Posterior vena cava (tissue), 2 donors: Measurements from ENCODE around the gene KCNB1. TPM values are rescaled to one million over a fixed set of nuclear protein-coding genes. Genes with fewer than 3 reads are reported as not detected.

Experiments used
- DNase-seq: peaks from one replicate; pipeline ENCODE4 v3.0.0-alpha.2; 2020; ENCODE audit warnings: low spot score
- intact Hi-C, 2 donors: fragments of 100-400 bp; cut with DNase I; formaldehyde crosslinking; loops; one replicate each; pipeline versions ENCODE4 v1.14.1 to v1.14.2; 2022 to 2023
- total RNA-seq, 2 donors: library from RNA; stranded (reverse); fragmentation: NEBNext Ultra II Directional; extraction: Animal tissue kit (Norgen Biotek cat#: 25700); gene quantifications; one replicate each; pipeline ENCODE4 v1.2.1, GENCODE V29; 2021
- donor health status: DM: yes; HTN: yes; CAD: no.
- donor health status: DM: yes; HTN: yes; CAD: no.

The KCNB1 gene
- total RNA-seq, 2 donors from 2014 or later, result 1.6 to 9.7 TPM

DNA sequence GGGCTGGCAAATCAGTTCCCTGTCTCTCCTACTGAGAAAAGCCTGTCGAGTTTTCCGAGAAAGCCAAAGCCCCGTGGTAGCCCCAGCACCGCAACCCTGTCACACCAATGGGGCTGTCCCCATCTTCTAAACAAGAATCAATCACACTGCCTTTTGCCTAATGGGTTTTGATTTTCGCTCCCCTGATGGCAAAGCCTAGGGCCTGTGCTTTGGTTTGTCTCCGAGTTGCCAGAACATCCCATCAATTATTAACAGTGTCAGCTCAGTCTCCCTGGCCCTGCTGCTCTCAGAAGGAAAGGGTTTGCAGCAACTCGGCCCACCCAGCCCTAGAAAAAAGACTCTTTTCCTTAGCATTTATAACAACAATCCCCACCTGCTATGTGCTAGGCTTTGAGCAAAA is 4.2 kb downstream of the KCNB1 start:
- DNase-seq, result no peak
- intact Hi-C loops, result no loop called here

DNA sequence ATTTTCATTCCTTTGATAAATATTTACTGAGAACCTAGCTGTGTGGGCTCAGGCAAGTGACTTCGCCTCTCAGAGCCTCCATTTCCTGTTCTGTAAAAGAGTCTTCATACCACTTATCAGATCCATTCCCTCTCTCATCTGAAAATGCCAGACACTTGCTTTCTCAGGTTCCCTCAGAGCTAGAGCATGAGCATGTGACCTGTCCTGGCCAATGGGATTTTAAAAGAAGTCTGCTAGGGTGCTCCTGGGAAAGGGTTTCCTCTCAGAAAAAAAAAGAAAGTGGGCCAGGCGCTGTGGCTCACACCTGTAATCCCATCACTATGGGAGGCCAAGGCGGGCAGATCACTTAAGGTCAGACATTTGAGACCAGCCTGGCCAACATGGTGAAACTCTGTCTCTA is 5.3 kb downstream of the KCNB1 start:
- intact Hi-C loops, result no loop called here
- DNase-seq, result no peak

GRCh38 chr20:49476016-49476355 is 6.5 kb downstream of the KCNB1 start:
- intact Hi-C loops, result no loop called here
- no peak for DNase-seq

DNA sequence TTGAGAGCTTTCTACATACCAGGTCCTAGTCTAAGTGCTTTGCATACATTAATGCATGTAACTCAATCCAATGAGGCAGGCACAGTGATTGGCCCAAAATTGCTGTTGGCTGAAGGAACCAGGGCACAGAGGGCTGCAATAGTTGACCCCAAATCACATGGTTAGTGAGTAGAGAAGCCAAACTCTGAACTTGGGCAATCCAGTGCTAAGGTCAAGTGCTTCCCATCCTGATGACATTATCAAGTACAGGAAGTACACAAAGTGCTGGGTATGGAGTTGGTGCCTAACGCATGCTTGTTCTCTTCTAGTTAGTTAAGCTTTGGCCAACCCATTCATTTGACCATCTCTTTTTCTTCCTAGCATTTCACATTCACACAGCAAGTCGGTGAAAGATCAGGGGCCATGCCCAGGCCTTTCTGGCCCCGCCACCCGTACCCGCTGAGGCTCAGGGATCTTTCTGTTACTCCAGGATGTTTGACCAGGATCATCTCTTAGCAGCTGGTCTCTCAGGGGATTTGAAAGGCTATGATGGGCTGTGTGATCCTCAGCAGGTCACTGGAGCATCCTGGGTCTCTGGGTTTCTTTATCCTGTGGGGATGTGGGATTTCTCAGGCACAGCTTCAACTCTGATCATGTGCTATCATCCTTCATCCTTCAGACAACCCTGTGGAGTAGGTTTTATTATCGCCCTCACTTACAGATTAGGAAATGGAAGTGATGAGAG is 7.0 kb downstream of the KCNB1 start:
- intact Hi-C loops, result no loop called here
- DNase-seq, result no peak

DNA sequence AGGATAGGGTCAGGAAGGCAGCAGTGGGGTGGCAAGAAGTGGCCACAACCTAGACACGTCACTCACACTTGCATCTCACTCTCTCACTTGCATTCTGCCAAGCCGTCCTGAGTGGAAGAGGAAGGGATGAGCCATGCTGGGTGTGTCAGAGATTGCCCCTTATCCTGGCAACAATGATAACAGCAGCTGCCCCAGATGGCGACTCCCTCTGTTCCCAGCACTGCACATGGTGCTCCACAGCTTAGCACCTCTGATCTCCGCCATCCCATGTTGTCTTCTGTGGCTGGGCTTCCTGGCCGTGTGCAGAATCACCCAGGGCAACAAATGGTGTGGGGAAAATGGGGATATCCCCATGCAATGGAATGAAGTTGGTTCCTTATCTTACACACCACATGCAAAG is 11.1 kb downstream of the KCNB1 start:
- no peak for DNase-seq
- intact Hi-C loops, result no loop called here

- intact Hi-C loops, result no loop called here
Measured at GRCh38 chr20:49470922-49471321, 11.5 kb downstream of the KCNB1 start.

GRCh38 chr20:49469060-49469459 is 13.4 kb downstream of the KCNB1 start:
- intact Hi-C loops, result no loop called here
- no peak for DNase-seq

More at GRCh38 chr20:49470922-49471321, 11.5 kb downstream of the KCNB1 start:
- no peak for DNase-seq

DNA sequence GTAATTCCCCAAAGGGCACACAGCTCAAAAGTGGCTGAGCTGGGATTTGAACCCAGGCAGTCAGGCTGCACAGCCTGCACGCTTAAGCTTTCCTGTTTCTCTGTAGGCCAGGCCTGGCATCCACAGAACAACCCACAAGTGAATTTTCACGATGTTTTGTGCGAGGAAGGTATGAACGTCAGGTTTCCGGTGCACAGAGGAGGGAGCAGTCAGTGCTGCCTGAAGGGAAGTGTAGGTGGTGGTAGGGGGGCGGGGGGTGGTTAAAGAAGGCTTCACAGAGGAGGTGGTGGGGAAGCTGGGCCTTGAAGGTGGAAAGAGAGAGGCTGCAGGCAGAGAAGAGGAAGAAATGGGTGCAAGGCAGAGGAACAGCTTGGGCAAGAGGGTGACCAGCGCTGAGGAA is 14.1 kb downstream of the KCNB1 start:
- intact Hi-C loops, result no loop called here
- peak; percentile 37 for DNase-seq

GRCh38 chr20:49466114-49466912 is 16.2 kb downstream of the KCNB1 start:
- no peak for DNase-seq
- intact Hi-C loops, result no loop called here

DNA sequence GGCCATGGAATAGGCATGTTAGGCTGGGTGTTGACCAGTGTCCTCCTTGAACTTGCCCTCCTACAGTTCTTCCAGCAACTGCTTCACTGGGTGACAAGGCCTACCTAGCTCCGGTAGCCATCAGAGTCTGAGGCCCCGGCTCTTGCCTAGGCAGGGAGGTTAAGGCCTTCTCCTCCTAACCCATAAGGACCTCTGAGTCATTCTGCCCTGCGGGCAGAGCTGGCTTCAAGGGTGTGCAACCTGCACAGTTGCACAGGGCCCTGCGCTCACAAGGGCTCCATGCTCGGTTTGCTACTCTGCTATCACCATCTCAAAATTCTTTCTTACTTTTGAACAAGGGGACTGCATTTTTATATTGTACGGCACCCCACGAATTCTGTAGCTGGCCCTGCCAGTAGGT is 17.9 kb downstream of the KCNB1 start:
- intact Hi-C loops, result no loop called here

GRCh38 chr20:49462626-49463025 is 19.8 kb downstream of the KCNB1 start:
- DNase-seq, result no peak
- intact Hi-C loops, result no loop called here

More for the DNA sequence above, 17.9 kb downstream of the KCNB1 start:
- no peak for DNase-seq

DNA sequence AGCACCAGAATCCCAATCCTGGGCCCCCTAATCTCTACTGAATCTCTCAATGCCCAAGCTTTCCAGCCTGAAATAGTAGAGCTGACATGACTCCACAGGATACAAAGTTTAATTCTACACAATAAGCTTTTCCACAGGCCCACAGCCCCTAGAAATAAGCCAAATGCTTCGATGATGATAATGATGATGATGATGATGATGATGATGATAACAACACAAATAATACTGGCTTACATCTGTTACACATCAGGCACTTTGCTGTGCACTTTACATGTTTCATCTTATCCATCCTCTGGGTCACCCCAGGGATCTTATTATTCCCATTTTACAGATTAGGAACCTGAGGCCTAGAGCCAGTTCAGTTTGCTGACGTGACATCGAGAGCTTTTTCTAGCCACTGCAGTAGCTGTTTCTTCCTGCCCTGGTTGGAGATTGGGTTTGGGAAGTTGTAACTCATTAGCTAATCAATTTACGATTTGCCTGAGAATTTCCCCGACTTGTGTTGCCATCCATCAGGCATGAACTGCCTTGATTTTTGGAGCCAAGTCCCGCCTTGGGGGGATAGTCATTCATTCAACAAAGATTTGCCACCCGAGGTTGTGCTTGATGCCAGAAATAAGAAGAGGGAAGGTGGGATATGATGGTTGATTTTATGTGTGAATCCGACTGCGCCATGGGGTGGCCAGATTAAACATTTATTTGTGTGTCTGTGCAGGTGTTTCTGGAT is 20.4 kb downstream of the KCNB1 start:
- intact Hi-C loops, result loop anchor here in 1 of 2 donors (1.0 kb wide), 1 partner anchor 22 kb away; no protein-coding TSS in a partner anchor

GRCh38 chr20:49460916-49461315 is 21.6 kb downstream of the KCNB1 start:
- intact Hi-C loops, result loop anchor here in 1 of 2 donors (1.0 kb wide), 1 partner anchor 21 kb away; no protein-coding TSS in a partner anchor
- no peak for DNase-seq

More for the DNA sequence above, 20.4 kb downstream of the KCNB1 start:
- no peak for DNase-seq

DNA sequence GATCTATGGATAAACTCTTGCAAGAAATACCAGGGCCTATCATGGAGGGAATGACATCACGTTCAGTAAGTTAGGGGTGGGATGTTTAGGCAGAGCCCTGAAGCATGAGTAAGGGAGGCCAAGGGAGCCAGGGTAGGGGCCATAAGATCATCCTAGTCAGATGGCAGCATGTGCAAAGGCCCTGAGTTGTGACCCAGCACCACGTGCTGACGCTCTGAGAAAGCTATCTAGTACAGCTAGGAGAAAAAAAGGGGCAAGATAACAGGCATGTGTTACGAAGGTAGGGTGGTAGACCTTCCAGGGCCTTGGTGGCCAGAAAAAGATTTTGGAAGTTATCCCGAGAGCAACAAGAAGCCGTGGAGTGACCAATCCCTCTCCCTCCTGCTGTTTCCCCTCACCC is 22.3 kb downstream of the KCNB1 start:
- no peak for DNase-seq
- intact Hi-C loops, result no loop called here

DNA sequence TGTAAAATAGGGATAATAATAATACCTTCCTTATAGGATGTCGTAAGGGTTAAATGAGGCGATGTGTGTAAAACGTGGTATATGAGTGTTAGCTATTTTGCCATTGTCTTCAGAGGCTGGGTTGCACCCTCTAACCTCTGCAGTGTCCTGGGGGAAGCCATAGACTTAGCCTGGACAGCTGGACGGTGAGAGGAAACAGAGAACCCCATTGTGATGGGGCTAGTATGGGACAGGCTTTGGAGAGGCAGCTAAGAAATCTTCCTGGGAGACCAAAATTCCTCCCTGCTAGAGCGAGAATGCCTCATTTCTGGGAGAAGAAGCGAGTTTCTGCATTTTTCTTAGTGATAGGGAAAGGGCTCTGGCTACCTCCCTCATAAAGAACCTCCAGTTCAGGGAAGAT is 22.8 kb downstream of the KCNB1 start:
- intact Hi-C loops, result no loop called here
- no peak for DNase-seq

GRCh38 chr20:49457444-49457843 is 25.0 kb downstream of the KCNB1 start:
- no peak for DNase-seq
- intact Hi-C loops, result no loop called here

DNA sequence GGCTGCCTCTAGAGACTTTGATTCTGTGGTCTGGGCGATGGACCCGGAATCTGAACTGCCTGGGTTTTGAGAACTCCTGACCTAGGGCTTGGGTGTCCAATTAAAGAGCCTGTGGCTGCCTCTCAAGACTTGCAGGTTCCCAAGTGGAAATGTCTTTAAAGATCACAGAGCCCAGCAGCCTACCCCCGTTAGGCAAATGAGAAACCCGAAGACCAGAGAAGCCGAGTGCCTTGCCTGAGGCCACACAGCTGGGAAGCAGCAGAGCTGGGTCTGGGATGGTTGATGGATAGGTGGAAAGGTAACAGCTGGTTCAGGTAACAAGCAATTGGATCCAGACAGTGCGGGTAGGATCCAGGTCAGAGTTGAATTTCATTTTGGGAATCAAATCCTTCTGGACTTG is 25.8 kb downstream of the KCNB1 start:
- no peak for DNase-seq
- intact Hi-C loops, result no loop called here

DNA sequence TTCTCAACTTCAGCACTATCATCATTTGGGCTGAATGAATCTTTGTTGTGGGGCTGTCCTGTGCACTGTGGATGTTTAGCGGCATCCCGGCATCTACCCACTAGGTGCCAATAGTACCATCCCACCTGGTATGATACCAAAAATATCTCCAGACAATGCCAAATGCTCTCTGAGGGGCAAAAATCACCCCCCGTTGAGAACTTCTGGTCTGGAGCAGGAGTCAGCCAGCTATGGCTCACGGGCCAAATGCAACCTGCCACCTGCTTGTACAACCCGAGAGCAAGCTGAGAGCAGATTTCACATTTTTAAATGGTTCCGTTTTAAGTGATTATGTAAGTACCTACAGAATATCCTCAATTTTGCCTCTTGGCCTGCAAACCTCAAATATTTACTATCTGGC is 26.8 kb downstream of the KCNB1 start:
- intact Hi-C loops, result no loop called here

DNA sequence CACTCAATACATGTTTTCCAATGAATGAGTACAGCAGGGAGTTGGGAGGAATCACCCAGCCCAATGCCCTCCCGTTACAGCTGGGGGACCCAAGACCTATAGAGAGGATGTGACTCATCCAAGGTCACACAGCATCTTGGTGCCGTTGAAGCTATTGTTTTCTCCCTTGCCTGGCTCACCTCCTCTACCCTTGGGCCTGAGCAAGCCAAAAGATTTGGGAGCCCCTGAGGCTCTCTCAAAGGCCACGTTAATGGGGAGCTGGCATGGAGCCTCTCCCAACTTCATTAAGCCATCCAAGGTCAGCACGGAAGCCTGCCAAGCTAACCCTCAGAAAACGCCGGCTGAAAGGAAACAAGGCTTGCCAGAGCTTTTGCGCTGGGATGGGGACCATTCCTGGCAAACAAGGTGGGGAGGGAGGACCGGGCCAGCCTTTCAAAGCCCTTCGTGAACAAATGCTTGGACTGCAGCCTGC is 30.4 kb downstream of the KCNB1 start:
- intact Hi-C loops, result no loop called here
- peak; percentile 79 for DNase-seq

More for the DNA sequence above, 26.8 kb downstream of the KCNB1 start:
- no peak for DNase-seq

DNA sequence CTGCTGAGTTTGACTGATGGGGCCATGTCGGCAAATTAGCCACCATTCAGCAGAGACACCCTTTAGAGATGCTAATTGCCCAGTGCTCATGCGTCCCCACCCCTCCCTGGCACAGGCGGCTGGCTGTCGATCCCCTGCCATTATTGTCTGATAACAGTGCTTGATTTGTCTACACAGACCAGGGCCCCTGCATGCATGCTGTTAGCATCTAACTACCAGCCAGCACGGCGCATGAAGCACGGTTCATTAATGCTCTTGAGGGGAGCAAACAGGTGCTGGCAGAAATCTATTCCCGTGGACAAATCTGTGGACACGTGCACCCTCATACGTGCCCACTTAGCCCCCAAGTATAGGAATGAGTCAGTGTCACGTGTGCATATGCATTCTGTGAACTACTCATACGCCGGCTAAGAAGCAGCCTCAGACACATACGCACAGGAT is 32.2 kb downstream of the KCNB1 start:
- peak; percentile 57 for DNase-seq
- intact Hi-C loops, result no loop called here
